ENCODE measurements around the gene RAB36. TPM values are rescaled to one million over a fixed set of nuclear protein-coding genes. Genes with fewer than 3 reads are reported as not detected.

Gene RAB36
- total RNA-seq, 2 experiments from 2014 or later, result 0.27 to 0.31 TPM

- DNase-seq, result no peak
- ChIA-PET CTCF (no interaction called here), POLR2A (no interaction called here)
- H3K4me1 Mint-ChIP-seq, result peaks cover 12% of the 10 kb centered on the region
- H3K36me3 Mint-ChIP-seq (ENCODE audit: low read depth), result peaks cover 6% of the 10 kb centered on the region
- no peaks in the 10 kb centered on the region for H3K9me3 Mint-ChIP-seq
- no peaks in the 10 kb centered on the region for H3K27me3 Mint-ChIP-seq
- H3K4me3 Mint-ChIP-seq, result no peak overlapping the region
- no peak overlapping the region for H3K27ac Mint-ChIP-seq
These were observed 46.9 kb downstream of the RAB36 start for GRCh38 chr22:23192133-23192532.

GRCh38 chr22:23192558-23192957, 47.3 kb downstream of the RAB36 start:
- no peak overlapping the region for H3K27ac Mint-ChIP-seq
- CTCF ChIA-PET, result no interaction called here
- H3K27me3 Mint-ChIP-seq, result no peaks in the 10 kb centered on the region

GRCh38 chr22:23193196-23193827, 48.0 kb downstream of the RAB36 start:
- H3K27ac Mint-ChIP-seq, result no peak overlapping the region
- peaks cover 4% of the 10 kb centered on the region for H3K36me3 Mint-ChIP-seq (ENCODE audit: low read depth)
- POLR2A ChIA-PET, result no interaction called here
- no peak overlapping the region for H3K4me3 Mint-ChIP-seq
- H3K4me1 Mint-ChIP-seq, result peaks cover 6% of the 10 kb centered on the region
- no peaks in the 10 kb centered on the region for H3K27me3 Mint-ChIP-seq
- CTCF ChIA-PET, result no interaction called here
- no peak for DNase-seq
- H3K9me3 Mint-ChIP-seq, result no peaks in the 10 kb centered on the region

More at GRCh38 chr22:23192558-23192957, 47.3 kb downstream of the RAB36 start:
- Mint-ChIP-seq H3K4me1 (peaks cover 9% of the 10 kb centered on the region), H3K4me3 (no peak overlapping the region), H3K36me3 (ENCODE audit: low read depth) (peaks cover 3% of the 10 kb centered on the region), H3K9me3 (no peaks in the 10 kb centered on the region)
- POLR2A ChIA-PET, result no interaction called here
- no peak for DNase-seq

GRCh38 chr22:23193882-23194281, 48.6 kb downstream of the RAB36 start:
- Mint-ChIP-seq H3K9me3 (no peaks in the 10 kb centered on the region), H3K4me1 (peaks cover 8% of the 10 kb centered on the region), H3K4me3 (no peak overlapping the region), H3K36me3 (ENCODE audit: low read depth) (peaks cover 6% of the 10 kb centered on the region), H3K27me3 (no peaks in the 10 kb centered on the region), H3K27ac (no peak overlapping the region)
- no peak for DNase-seq
- POLR2A ChIA-PET, result no interaction called here
- CTCF ChIA-PET, result no interaction called here

DNA sequence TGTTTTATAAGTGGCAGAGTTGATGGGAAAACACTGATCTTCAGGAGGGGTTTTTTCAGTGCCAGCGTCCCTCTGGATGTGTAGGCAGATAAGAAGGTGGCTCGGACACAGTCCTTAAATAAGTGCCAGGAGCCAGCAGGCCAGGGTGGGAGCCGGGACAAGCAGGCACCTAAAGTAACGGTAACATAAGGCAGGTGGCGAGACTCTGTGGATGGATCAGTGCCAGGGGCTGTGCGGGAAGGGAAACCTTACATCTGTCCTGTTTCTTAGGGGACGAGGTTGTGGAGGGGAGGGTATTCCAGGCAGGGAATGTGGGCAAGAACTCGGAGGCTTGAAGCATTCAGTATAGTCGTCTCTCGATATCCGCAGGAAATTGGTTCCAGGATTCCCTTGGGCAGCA, 50.9 kb downstream of the RAB36 start:
- POLR2A ChIA-PET, result no interaction called here
- Mint-ChIP-seq H3K27me3 (no peaks in the 10 kb centered on the region), H3K4me1 (peaks cover 8% of the 10 kb centered on the region), H3K9me3 (no peaks in the 10 kb centered on the region), H3K36me3 (ENCODE audit: low read depth) (peaks cover 3% of the 10 kb centered on the region), H3K4me3 (no peak overlapping the region), H3K27ac (no peak overlapping the region)
- CTCF ChIA-PET, result no interaction called here
- DNase-seq, result no peak

DNA sequence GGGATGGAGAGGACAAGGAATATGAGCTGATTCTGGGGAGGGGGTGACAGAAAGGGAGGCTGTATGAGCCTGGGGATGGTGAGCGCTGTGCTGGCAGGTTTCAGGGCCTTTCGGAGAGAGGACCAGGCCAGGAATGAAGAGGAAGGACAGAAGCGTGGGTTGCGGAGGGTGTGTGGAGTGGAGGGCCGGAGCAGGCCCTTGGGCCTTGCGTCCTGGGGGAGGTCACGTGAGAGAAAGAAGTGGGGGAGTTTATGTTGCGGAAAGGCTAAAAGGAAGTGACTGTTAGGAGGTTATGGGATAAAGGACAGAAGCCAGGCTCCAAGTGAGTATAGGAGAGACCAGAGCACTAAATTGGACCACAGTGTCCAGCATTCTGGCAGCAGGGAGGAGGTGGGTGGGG, 52.6 kb downstream of the RAB36 start:
- Mint-ChIP-seq H3K9me3 (no peaks in the 10 kb centered on the region), H3K4me3 (no peak overlapping the region), H3K27ac (no peak overlapping the region), H3K36me3 (ENCODE audit: low read depth) (peaks cover 3% of the 10 kb centered on the region), H3K27me3 (no peaks in the 10 kb centered on the region), H3K4me1 (peaks cover 11% of the 10 kb centered on the region)
- ChIA-PET POLR2A (no interaction called here), CTCF (interaction anchor here (0.7 kb wide), 1 partner anchor 188 kb away, joined by 3 read pairs; no protein-coding TSS in a partner anchor)
- no peak for DNase-seq

DNA sequence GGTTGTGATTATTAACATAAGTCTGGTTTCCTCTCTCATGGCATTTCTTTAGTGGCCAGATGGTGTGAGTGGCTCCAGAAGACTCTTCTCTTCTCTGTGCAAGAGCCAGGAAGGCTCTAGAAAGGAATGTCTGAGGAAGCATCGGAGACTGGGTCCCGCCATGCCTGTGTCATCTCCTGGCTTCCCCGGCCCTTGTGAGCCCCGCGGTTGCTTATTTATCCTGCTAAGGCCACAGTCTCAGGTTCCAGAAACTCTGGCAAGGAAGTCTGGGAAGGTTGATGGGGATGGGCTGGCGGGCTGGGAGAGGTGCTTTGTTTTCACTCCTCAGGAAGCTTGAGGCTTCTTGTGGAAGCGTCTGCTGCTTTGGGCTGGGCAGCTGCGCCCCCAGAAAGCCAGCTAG, 53.9 kb downstream of the RAB36 start:
- POLR2A ChIA-PET, result no interaction called here
- Mint-ChIP-seq H3K4me1 (peaks cover 11% of the 10 kb centered on the region), H3K27ac (no peak overlapping the region), H3K36me3 (ENCODE audit: low read depth) (peaks cover 3% of the 10 kb centered on the region), H3K9me3 (no peaks in the 10 kb centered on the region), H3K27me3 (no peaks in the 10 kb centered on the region), H3K4me3 (no peak overlapping the region)
- CTCF ChIA-PET, result no interaction called here
- DNase-seq, result no peak

GRCh38 chr22:23200898-23201297, 55.6 kb downstream of the RAB36 start:
- Mint-ChIP-seq H3K9me3 (no peaks in the 10 kb centered on the region), H3K27ac (peak overlapping the region; percentile 13), H3K27me3 (no peaks in the 10 kb centered on the region), H3K4me3 (no peak overlapping the region), H3K4me1 (peaks cover 11% of the 10 kb centered on the region), H3K36me3 (ENCODE audit: low read depth) (peaks cover 3% of the 10 kb centered on the region)
- no peak for DNase-seq
- CTCF ChIA-PET, result interaction anchor here (0.7 kb wide), 1 partner anchor 31 kb away, joined by 3 read pairs; no protein-coding TSS in a partner anchor
- POLR2A ChIA-PET, result no interaction called here

- H3K9me3 Mint-ChIP-seq, result no peaks in the 10 kb centered on the region
- peaks cover 11% of the 10 kb centered on the region for H3K4me1 Mint-ChIP-seq
- H3K36me3 Mint-ChIP-seq (ENCODE audit: low read depth), result peaks cover 8% of the 10 kb centered on the region
- H3K4me3 Mint-ChIP-seq, result no peak overlapping the region
- no peak overlapping the region for H3K27ac Mint-ChIP-seq
- H3K27me3 Mint-ChIP-seq, result no peaks in the 10 kb centered on the region
- ChIA-PET CTCF (interaction anchor here (1.6 to 2.1 kb wide), 2 partner anchors 11 to 25 kb away, joined by 3 to 6 read pairs; no protein-coding TSS in a partner anchor), POLR2A (no interaction called here)
- DNase-seq, result no peak
These were observed 57.7 kb downstream of the RAB36 start for GRCh38 chr22:23202812-23203451.

DNA sequence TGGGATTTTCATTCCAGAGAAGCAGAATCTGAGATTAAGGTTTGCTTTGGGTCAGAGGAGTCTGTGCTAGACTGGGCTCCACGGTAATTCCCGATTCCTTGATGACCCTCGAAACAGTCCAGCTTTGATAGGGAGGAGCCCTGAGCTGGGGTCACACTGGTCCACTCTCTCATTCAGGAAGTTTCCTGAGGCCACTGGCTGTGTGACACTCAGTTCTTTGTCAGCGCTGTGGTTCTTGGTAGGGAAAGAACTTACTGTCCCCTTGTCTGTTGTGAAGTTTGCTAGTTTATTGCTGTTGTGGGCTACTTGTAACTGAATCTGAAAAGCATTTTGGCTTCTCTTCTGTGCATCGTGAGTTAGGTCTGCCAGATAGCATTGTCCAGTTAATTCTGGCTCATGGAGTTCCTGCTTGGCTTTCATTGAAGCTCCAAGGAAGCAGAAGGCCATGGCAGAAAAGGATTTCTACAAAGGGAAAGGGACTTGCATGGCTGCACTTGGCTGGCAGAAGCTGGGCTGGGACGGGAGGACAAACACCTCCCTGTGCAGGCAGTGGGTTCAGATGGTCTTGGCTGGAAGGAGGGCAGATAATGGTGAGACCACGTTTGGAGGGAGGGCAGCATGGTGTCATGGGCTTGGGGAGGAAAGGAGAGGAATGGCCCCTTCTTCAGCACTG, 58.3 kb downstream of the RAB36 start:
- peaks cover 8% of the 10 kb centered on the region for H3K4me1 Mint-ChIP-seq
- peak overlapping the region; percentile 36 for H3K27ac Mint-ChIP-seq
- CTCF ChIA-PET, result interaction anchor here (1.6 to 2.1 kb wide), 2 partner anchors 10 to 26 kb away, joined by 3 to 6 read pairs; no protein-coding TSS in a partner anchor
- H3K4me3 Mint-ChIP-seq, result no peak overlapping the region
- DNase-seq, result no peak
- POLR2A ChIA-PET, result no interaction called here
- peaks cover 6% of the 10 kb centered on the region for H3K36me3 Mint-ChIP-seq (ENCODE audit: low read depth)
- H3K9me3 Mint-ChIP-seq, result no peaks in the 10 kb centered on the region
- H3K27me3 Mint-ChIP-seq, result no peaks in the 10 kb centered on the region

DNA sequence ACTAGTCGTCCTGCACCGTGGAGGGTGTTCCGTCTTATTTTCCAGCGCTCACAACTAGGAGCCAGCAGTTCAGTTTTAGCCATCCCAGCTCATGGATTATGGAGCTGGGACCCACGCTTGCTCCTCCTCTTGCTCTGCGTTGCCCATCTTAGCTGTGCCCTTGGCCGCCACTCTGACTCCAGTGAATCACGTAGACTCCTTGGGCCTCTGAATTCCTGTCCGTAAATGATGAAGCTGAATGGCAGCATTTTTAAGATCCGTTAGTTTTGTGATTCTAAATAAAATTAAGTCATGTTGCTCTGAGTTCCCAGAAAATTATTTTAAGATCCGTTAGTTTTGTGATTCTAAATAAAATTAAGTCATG, 58.8 kb downstream of the RAB36 start:
- Mint-ChIP-seq H3K9me3 (no peaks in the 10 kb centered on the region), H3K4me3 (no peak overlapping the region), H3K27me3 (no peaks in the 10 kb centered on the region), H3K27ac (no peak overlapping the region), H3K36me3 (ENCODE audit: low read depth) (peaks cover 6% of the 10 kb centered on the region), H3K4me1 (peaks cover 8% of the 10 kb centered on the region)
- ChIA-PET POLR2A (no interaction called here), CTCF (interaction anchor here (1.6 to 2.1 kb wide), 2 partner anchors 9 to 26 kb away, joined by 3 to 6 read pairs; no protein-coding TSS in a partner anchor)
- DNase-seq, result no peak

DNA sequence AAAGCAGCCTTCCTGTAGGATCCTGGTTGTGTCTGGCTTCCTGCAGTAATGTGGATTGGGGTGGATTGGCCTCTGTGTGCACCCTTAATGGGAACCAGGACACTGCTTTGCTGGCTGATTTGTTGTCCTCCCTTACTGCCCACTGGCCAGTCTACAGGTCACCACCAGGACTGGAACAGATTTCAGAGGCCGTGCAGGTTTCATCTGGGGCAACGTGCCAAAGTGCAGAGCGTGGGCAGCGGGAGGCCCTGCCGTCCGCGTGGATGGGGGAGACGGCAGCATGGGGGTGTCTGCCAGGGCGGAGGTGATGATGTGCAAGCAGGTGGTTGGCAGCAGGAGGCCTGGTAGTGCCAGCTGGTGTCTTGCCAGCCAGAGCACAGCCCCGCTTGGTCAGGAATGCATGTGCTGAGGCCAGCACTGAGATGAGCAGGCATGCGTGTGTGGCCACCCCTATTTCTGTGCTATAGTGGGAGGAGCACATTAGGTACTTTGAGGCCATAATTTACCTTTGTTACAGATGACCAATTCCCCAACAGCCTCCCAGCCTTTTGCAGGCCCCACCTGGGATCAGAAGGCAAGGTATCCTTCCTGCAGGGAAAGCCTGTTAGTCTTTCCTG, 59.4 kb downstream of the RAB36 start:
- Mint-ChIP-seq H3K4me1 (peaks cover 5% of the 10 kb centered on the region), H3K36me3 (ENCODE audit: low read depth) (peaks cover 6% of the 10 kb centered on the region), H3K27ac (peak overlapping the region; percentile 19), H3K4me3 (no peak overlapping the region), H3K9me3 (no peaks in the 10 kb centered on the region), H3K27me3 (no peaks in the 10 kb centered on the region)
- POLR2A ChIA-PET, result no interaction called here
- CTCF ChIA-PET, result interaction anchor here (1.6 to 2.1 kb wide), 2 partner anchors 9 to 27 kb away, joined by 3 to 6 read pairs; no protein-coding TSS in a partner anchor
- DNase-seq, result no peak
